GM12878 (cell line): ENCODE measurements around the gene CACNA1G. TPM values are rescaled to one million over a fixed set of nuclear protein-coding genes. Genes with fewer than 3 reads are reported as not detected.

ENCODE experiments used
- ATAC-seq: fragments of 200-7000 bp; cut with Tn5 transposase; 3 replicates; pipeline ENCODE4 v1.9.1; 2020; ENCODE audit warnings: mild to moderate bottlenecking, moderate library complexity
- BruUV-seq: library from RNA; stranded (reverse); fragments of 400-500 nt; replicated peaks from 2 replicates; lab custom pipeline; 2021; lab: Mats Ljungman, UMichigan
- CTCF ChIA-PET: fragments of 300-600 bp; sonication (Branson Sonifier 250); formaldehyde crosslinking; extraction: SDS; loops from one replicate; lab custom pipeline; 2021; ENCODE audit warnings: inconsistent platforms; lab: Yijun Ruan, JAX
- POLR2A ChIA-PET: fragments of 350-600 bp; formaldehyde crosslinking; extraction: SDS; loops from one replicate; lab custom pipeline; 2021; ENCODE audit warnings: inconsistent platforms; lab: Charles Lee
- RAD21 ChIA-PET: fragments of 300-600 bp; sonication (Branson Sonifier 250); formaldehyde crosslinking; loops from one replicate; lab custom pipeline; 2023; ENCODE audit warnings: antibody characterized with exemption; ENCODE audit not compliant: unreplicated experiment; lab: Charles Lee
- SMC1A ChIA-PET: fragments of 300-600 bp; sonication (Branson Sonifier 250); formaldehyde crosslinking; loops from one replicate; lab custom pipeline; 2023; ENCODE audit not compliant: unreplicated experiment, uncharacterized antibody; lab: Charles Lee
- DNase-seq: peaks from one replicate; pipeline ENCODE4 v3.0.0-alpha.2; 2011; ENCODE audit warnings: low read depth, low spot score
- FAIRE-seq: peaks from 3 replicates; lab custom pipeline; 2011; peaks lifted over from hg19 to GRCh38; lab: Jason Lieb, UNC
- H2AFZ ChIP-seq: 2 replicates; pipeline ENCODE4 v1.6.0; 2011; ENCODE audit warnings: low read depth, low read length, control low read depth; ENCODE audit not compliant: control insufficient read depth
- H3K27ac ChIP-seq: 2 replicates; pipeline ENCODE4 v1.5.1; 2011; ENCODE audit warnings: control low read depth; ENCODE audit not compliant: control insufficient read depth, insufficient read depth
- H3K27me3 ChIP-seq, 2 experiments: replicated peaks in 1 of 2; 2 replicates each; pipeline versions ENCODE4 v1.6.0 to v1.6.1; 2011; ENCODE audit warnings: low read length in 1 of 2; ENCODE audit not compliant: control insufficient read depth in 2 of 2, insufficient read depth in 2 of 2
- H3K36me3 ChIP-seq, 2 experiments: 2 replicates each; pipeline ENCODE4 v1.5.1; 2011; ENCODE audit warnings: low read length in 1 of 2; ENCODE audit not compliant: control insufficient read depth in 2 of 2, insufficient read depth in 2 of 2
- H3K4me1 ChIP-seq: 2 replicates; pipeline ENCODE4 v1.6.1; 2011; ENCODE audit warnings: mild to moderate bottlenecking, low read length, moderate library complexity, mixed read lengths; ENCODE audit not compliant: control insufficient read depth, insufficient read depth
- H3K4me2 ChIP-seq: 2 replicates; pipeline ENCODE4 v1.6.0; 2011; ENCODE audit warnings: control low read depth; ENCODE audit not compliant: control insufficient read depth, insufficient read depth
- H3K4me3 ChIP-seq: fragments of 200-600 bp; sonication (generic); 2 replicates; pipeline ENCODE4 v1.5.1; 2016
- H3K79me2 ChIP-seq: 2 replicates; pipeline ENCODE4 v1.6.0; 2011; ENCODE audit warnings: low read length; ENCODE audit not compliant: control insufficient read depth, insufficient read depth
- H3K9ac ChIP-seq: 2 replicates; pipeline ENCODE4 v1.8.0; 2011; ENCODE audit warnings: low read length, control low read depth, mixed read lengths; ENCODE audit not compliant: control insufficient read depth, insufficient read depth
- H3K9me3 ChIP-seq: replicated peaks from 3 replicates; pipeline ENCODE4 v1.5.1; 2011; ENCODE audit warnings: mild to moderate bottlenecking, low read length; ENCODE audit not compliant: control insufficient read depth, insufficient read depth
- H4K20me1 ChIP-seq: 2 replicates; pipeline ENCODE4 v1.6.0; 2011; ENCODE audit not compliant: control insufficient read depth, insufficient read depth
- BRCA1 ChIP-seq: IDR thresholded peaks from 2 replicates; pipeline ENCODE4 v1.6.1; 2011; ENCODE audit warnings: low read depth, low read length, improper control_type of control experiment
- CBX5 ChIP-seq: sonication (generic); IDR thresholded peaks from 2 replicates; pipeline ENCODE4 v1.6.1; 2016; ENCODE audit warnings: low read depth, moderate library complexity, mild to moderate bottlenecking, inconsistent platforms
- ETV6 ChIP-seq, 2 experiments: fragments of 450-650 bp in 1 of 2; IDR thresholded peaks in 1 of 2; conservative IDR thresholded peaks in 1 of 2; 2 replicates each; pipeline ENCODE4 v1.6.1; 2014; ENCODE audit warnings: antibody characterized with exemption in 1 of 2, borderline replicate concordance in 1 of 2, low read depth in 1 of 2, mild to moderate bottlenecking in 1 of 2, moderate library complexity in 1 of 2
- FOS ChIP-seq: IDR thresholded peaks from 3 replicates; pipeline ENCODE4 v1.6.1; 2011; ENCODE audit warnings: borderline replicate concordance; ENCODE audit not compliant: insufficient read length; ENCODE audit errors: extremely low read depth
- GABPA ChIP-seq: IDR thresholded peaks from 2 replicates; pipeline ENCODE4 v1.6.1; 2014; ENCODE audit warnings: antibody characterized with exemption, low read depth, mild to moderate bottlenecking, inconsistent platforms
- PAX8 ChIP-seq: fragments of 450-650 bp; IDR thresholded peaks from 2 replicates; pipeline ENCODE4 v1.6.1; 2017; ENCODE audit warnings: mild to moderate bottlenecking, moderate library complexity
- RAD51 ChIP-seq: fragments of 450-650 bp; IDR thresholded peaks from 2 replicates; pipeline ENCODE4 v1.6.1; 2016; ENCODE audit warnings: moderate library complexity, mild to moderate bottlenecking, inconsistent platforms
- RFX5 ChIP-seq: IDR thresholded peaks from 2 replicates; pipeline ENCODE4 v1.6.1; 2011; ENCODE audit warnings: low read depth, low read length, improper control_type of control experiment
- SUZ12 ChIP-seq: fragments of 200-600 bp; sonication (generic); IDR thresholded peaks from one replicate; pipeline ENCODE4 v1.6.1; 2018; ENCODE audit warnings: antibody characterized with exemption, mild to moderate bottlenecking; ENCODE audit not compliant: unreplicated experiment
- ZSCAN29 ChIP-seq: fragments of 450-650 bp; IDR thresholded peaks from 2 replicates; pipeline ENCODE4 v1.6.1; 2017; ENCODE audit warnings: mild to moderate bottlenecking, moderate library complexity
- WGBS: methylation state at CpG from one replicate; pipeline ENCODE4 v1.1.6; 2016; ENCODE audit warnings: low lambda C conversion rate; ENCODE audit not compliant: insufficient replicate concordance, insufficient coverage; ENCODE audit errors: missing lambda C conversion rate; 5-methylcytosine and 5-hydroxymethylcytosine counted together
- in situ Hi-C: fragments of 300-500 bp; cut with MboI; formaldehyde crosslinking; loops from 9 replicates; pipeline ENCODE4 v1.14.3; 2018; ENCODE audit warnings: mixed read lengths
- intact Hi-C: fragments of 100-400 bp; cut with micrococcal nuclease; formaldehyde crosslinking; loops from one replicate; pipeline ENCODE4 v1.14.2; 2022; ENCODE audit not compliant: unreplicated experiment
- polyA plus RNA-seq, 11 experiments: library from polyadenylated mRNA; depleted of rRNA in 4 of 11; unstranded in 6 of 11; stranded (reverse) in 5 of 11; fragments of >200 nt; fragmentation: Nextera tagmentation in 4 of 11; fragmentation: Illumina TruSeq in 1 of 11; extraction: Ambion mirVana in 4 of 11; extraction: Trizol in 1 of 11; gene quantifications; 1 replicate in 1 of 11; 2 replicates in 10 of 11; pipeline versions ENCODE4 v1.2.1 to v1.2.3, GENCODE V29; 2011 to 2016; ENCODE audit warnings: inconsistent platforms in 2 of 11, missing spikeins in 2 of 11, low read depth in 1 of 11
- total RNA-seq, 4 experiments: library from RNA; depleted of rRNA in 3 of 4; stranded (reverse); fragments of >200 nt in 3 of 4; fragmentation: Illumina TruSeq in 1 of 4; extraction: Trizol in 1 of 4; gene quantifications; 2 replicates each; pipeline versions ENCODE4 v1.2.1 to v1.2.3, GENCODE V29; 2013 to 2021

The CACNA1G gene
- total and polyA plus RNA-seq, 10 of the 15 experiments (the other 5 are each of a cell fraction or from before 2014, with no cell fraction given) = 0.03 to 0.15 TPM; not detected in 8

DNA sequence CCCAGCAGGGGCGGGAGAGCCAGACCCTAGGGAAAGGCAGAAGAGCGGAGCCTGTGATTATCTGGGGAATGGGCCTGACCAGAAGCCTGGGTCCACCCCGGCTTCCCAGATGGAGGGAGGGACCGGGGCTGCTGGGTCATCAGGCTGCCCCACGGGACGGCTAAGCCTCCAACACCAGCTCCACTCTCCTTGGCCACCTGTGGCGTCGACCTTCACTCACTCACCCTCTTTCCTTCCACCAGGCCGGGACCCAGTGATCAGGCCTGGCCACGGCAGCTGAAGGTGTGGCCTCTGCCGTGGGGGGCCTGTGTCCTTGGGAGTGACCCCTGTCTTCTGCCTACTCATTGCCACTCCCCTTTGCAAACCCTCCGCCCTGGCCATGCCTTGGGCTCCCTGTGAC, 51.8 kb downstream of the CACNA1G start:
- ChIA-PET CTCF (interaction anchor here (0.7 to 1.4 kb wide), 3 partner anchors 21 to 129 kb away, joined by 3 to 8 read pairs (median 5); no protein-coding TSS in a partner anchor), SMC1A (no interaction called here), RAD21 (no interaction called here), POLR2A (no interaction called here)
- TF ChIP-seq FOS = no peak
- no peak for TF ChIP-seq RAD51
- no peak for TF ChIP-seq BRCA1
- TF ChIP-seq ZSCAN29 = no peak
- no peak for TF ChIP-seq CBX5
- TF ChIP-seq RFX5 = no peak
- no peak for TF ChIP-seq SUZ12
- TF ChIP-seq PAX8 = no peak
- TF ChIP-seq GABPA = no peak
- no peak for TF ChIP-seq ETV6 (conservative IDR thresholded peaks at IDR 0.05 in 1 of 2, IDR thresholded peaks at IDR 0.05 in 1 of 2; ENCODE audit: borderline replicate concordance in 1 of 2, low read depth in 1 of 2)
- Histone ChIP-seq H3K9ac (no peak overlapping the region), H3K9me3 (no peaks in the 10 kb centered on the region), H3K4me1 (no peaks in the 10 kb centered on the region), H3K4me2 (no peak overlapping the region), H3K4me3 (no peak overlapping the region), H3K27ac (no peak overlapping the region), H4K20me1 (no peaks in the 10 kb centered on the region), H3K36me3 (no peaks in the 10 kb centered on the region), H3K27me3 (peaks cover 0 to 6% of the 10 kb centered on the region in 2 experiments; a peak in 2 of 4 replicates), H3K79me2 (no peaks in the 10 kb centered on the region), H2AFZ (no peak overlapping the region)
- intact Hi-C loops = no loop called here
- DNase-seq (no peak), ATAC-seq (no peak), FAIRE-seq (no peak)
- 18% methylated on average over 12 of the region's 12 CpGs for WGBS
- BruUV-seq = no TSS peak
- in situ Hi-C loops = no loop called here
